ENCODE measurements around the gene AMER3. TPM values are rescaled to one million over a fixed set of nuclear protein-coding genes. Genes with fewer than 3 reads are reported as not detected.
A peak's percentile ranks its signal among the peaks of the same experiment; 100 is the strongest.

The AMER3 gene
- polyA plus RNA-seq, 2 donors = not detected

- Histone ChIP-seq H3K27me3 (ENCODE audit: control insufficient read depth in 1 of 2, insufficient read depth in 2 of 2, low read length in 2 of 2) (peaks cover 0 to 2% of the 10 kb centered on the region in 2 donors), H3K4me1 (ENCODE audit: control insufficient read depth in 2 of 2, insufficient read depth in 2 of 2, low read length in 1 of 2) (peaks cover 4 to 9% of the 10 kb centered on the region in 2 donors), H3K4me3 (ENCODE audit: low read depth in 1 of 2, low read length in 2 of 2) (no peak overlapping the region), H3K9me3 (ENCODE audit: control insufficient read depth in 2 of 2, insufficient read depth in 1 of 2, low read depth in 1 of 2, low read length in 1 of 2) (no peaks in the 10 kb centered on the region), H3K36me3 (ENCODE audit: control insufficient read depth in 2 of 2, insufficient read depth in 2 of 2, low read length in 1 of 2) (no peaks in the 10 kb centered on the region), H3K27ac (ENCODE audit: low read depth in 2 of 2, low read length in 1 of 2) (no peak overlapping the region)
- 67 to 68% methylated on average over 2 of the region's 2 CpGs for WGBS, 2 donors
These were observed 40.1 kb downstream of the AMER3 start for GRCh38 chr2:130795431-130795830.

GRCh38 chr2:130796290-130796689 lies 41.0 kb downstream of the AMER3 start:
- 63 to 64% methylated on average over 3 of the region's 3 CpGs for WGBS, 2 donors

DNA sequence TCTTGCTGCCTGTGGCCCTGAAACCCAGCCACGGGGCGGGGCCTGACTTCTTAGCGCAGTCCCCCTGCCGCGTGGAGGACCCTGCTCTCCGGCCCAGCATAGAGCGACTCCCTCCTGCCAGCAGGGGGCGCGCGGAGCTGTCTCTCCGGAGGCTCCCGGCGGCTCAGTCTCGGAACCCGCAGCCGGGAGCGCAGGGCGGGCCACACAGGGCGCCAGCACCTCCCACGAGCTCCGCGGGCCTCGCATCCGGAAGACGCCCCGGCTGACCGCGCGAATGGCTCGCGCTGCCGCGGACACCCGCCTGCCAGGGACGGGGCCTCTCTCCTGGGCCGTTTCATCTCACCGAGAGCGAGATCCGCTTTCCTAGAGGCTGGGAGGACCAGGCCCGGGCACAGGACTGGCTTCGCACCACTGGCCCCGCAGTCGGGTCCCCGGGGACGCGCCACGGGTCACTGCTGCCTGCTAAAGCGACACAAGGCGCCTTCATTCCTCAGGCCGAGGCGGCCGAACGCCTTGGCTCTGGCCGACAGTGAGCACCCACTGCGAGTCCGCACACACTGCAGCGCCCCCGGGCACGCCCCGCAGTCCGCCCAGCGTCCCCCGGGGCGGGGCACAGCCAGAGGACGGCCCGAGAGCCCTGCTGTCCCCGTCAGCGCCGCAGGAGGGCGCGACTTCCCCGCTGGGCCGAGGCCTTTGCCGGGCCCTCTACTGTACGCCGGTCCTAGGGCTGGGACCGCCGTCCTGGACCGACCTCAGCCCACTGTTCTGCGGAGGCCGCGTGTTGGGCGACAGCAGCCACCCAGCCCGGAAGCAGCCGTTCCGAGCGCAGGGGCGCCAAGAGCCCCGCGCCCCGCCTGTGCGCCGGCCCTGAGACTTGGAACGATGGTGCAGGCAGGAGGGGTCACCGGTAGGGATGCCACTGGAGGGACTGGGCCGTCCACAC lies 42.4 kb downstream of the AMER3 start:
- H3K4me3 ChIP-seq (ENCODE audit: low read depth in 1 of 2, low read length in 2 of 2) = peak overlapping the region; percentile 40 to 78
- peaks cover 4 to 9% of the 10 kb centered on the region in 2 donors for H3K4me1 ChIP-seq (ENCODE audit: control insufficient read depth in 2 of 2, insufficient read depth in 2 of 2, low read length in 1 of 2)
- H3K36me3 ChIP-seq (ENCODE audit: control insufficient read depth in 2 of 2, insufficient read depth in 2 of 2, low read length in 1 of 2) = no peaks in the 10 kb centered on the region
- no peaks in the 10 kb centered on the region for H3K9me3 ChIP-seq (ENCODE audit: control insufficient read depth in 2 of 2, insufficient read depth in 1 of 2, low read depth in 1 of 2, low read length in 1 of 2)
- peak overlapping the region; percentile 85 to 93 for H3K27ac ChIP-seq (ENCODE audit: low read depth in 2 of 2, low read length in 1 of 2)
- WGBS, 2 donors = 0 to 1% methylated on average over 94 to 96 of the region's 96 CpGs
- peaks cover 0 to 2% of the 10 kb centered on the region in 2 donors for H3K27me3 ChIP-seq (ENCODE audit: control insufficient read depth in 1 of 2, insufficient read depth in 2 of 2, low read length in 2 of 2)

More at GRCh38 chr2:130796290-130796689, 41.0 kb downstream of the AMER3 start:
- peaks cover 4 to 9% of the 10 kb centered on the region in 2 donors for H3K4me1 ChIP-seq (ENCODE audit: control insufficient read depth in 2 of 2, insufficient read depth in 2 of 2, low read length in 1 of 2)
- H3K4me3 ChIP-seq (ENCODE audit: low read depth in 1 of 2, low read length in 2 of 2) = no peak overlapping the region
- no peak overlapping the region for H3K27ac ChIP-seq (ENCODE audit: low read depth in 2 of 2, low read length in 1 of 2)
- no peaks in the 10 kb centered on the region for H3K9me3 ChIP-seq (ENCODE audit: control insufficient read depth in 2 of 2, insufficient read depth in 1 of 2, low read depth in 1 of 2, low read length in 1 of 2)
- no peaks in the 10 kb centered on the region for H3K36me3 ChIP-seq (ENCODE audit: control insufficient read depth in 2 of 2, insufficient read depth in 2 of 2, low read length in 1 of 2)
- H3K27me3 ChIP-seq (ENCODE audit: control insufficient read depth in 1 of 2, insufficient read depth in 2 of 2, low read length in 2 of 2) = peaks cover 0 to 2% of the 10 kb centered on the region in 2 donors

- no peaks in the 10 kb centered on the region for H3K36me3 ChIP-seq (ENCODE audit: control insufficient read depth in 2 of 2, insufficient read depth in 2 of 2, low read length in 1 of 2)
- no peaks in the 10 kb centered on the region for H3K27me3 ChIP-seq (ENCODE audit: control insufficient read depth in 1 of 2, insufficient read depth in 2 of 2, low read length in 2 of 2)
- WGBS, 2 donors = 31 to 34% methylated on average over 30 of the region's 30 CpGs
- H3K4me3 ChIP-seq (ENCODE audit: low read depth in 1 of 2, low read length in 2 of 2) = peak overlapping the region; percentile 40 to 78
- no peaks in the 10 kb centered on the region for H3K9me3 ChIP-seq (ENCODE audit: control insufficient read depth in 2 of 2, insufficient read depth in 1 of 2, low read depth in 1 of 2, low read length in 1 of 2)
- H3K27ac ChIP-seq (ENCODE audit: low read depth in 2 of 2, low read length in 1 of 2) = peak overlapping the region; percentile 35 to 93
- H3K4me1 ChIP-seq (ENCODE audit: control insufficient read depth in 2 of 2, insufficient read depth in 2 of 2, low read length in 1 of 2) = peaks cover 4 to 9% of the 10 kb centered on the region in 2 donors
These were observed 43.3 kb downstream of the AMER3 start for GRCh38 chr2:130798472-130799218.

DNA sequence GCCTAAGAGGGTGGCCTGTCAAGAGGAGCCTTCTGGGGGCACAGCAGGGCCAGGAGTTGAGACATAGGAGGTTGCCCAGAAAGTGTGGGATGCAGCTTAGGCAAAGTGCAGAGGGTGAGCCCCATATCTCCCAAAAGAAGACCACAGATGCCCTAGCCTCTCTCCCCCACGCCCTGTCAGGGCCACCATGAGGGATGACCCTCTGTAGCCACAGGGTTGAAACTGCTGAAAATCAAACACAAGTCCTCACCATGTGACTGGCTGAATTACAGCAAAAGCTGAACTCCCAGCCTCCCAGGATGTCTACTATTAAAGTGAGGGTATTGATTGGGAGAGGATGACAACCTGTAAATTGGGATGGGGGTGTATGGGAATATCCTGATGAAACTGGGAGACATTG lies 44.0 kb downstream of the AMER3 start:
- Histone ChIP-seq H3K9me3 (ENCODE audit: control insufficient read depth in 2 of 2, insufficient read depth in 1 of 2, low read depth in 1 of 2, low read length in 1 of 2) (no peaks in the 10 kb centered on the region), H3K4me3 (ENCODE audit: low read depth in 1 of 2, low read length in 2 of 2) (no peak overlapping the region), H3K36me3 (ENCODE audit: control insufficient read depth in 2 of 2, insufficient read depth in 2 of 2, low read length in 1 of 2) (no peaks in the 10 kb centered on the region), H3K4me1 (ENCODE audit: control insufficient read depth in 2 of 2, insufficient read depth in 2 of 2, low read length in 1 of 2) (peaks cover 4 to 9% of the 10 kb centered on the region in 2 donors), H3K27ac (ENCODE audit: low read depth in 2 of 2, low read length in 1 of 2) (no peak overlapping the region), H3K27me3 (ENCODE audit: control insufficient read depth in 1 of 2, insufficient read depth in 2 of 2, low read length in 2 of 2) (no peaks in the 10 kb centered on the region)
- 71 to 89% methylated on average over 1 of the region's 1 CpG for WGBS, 2 donors

GRCh38 chr2:130805613-130806012 lies 50.3 kb downstream of the AMER3 start:
- H3K27ac ChIP-seq (ENCODE audit: low read depth in 2 of 2, low read length in 1 of 2) = no peak overlapping the region
- H3K4me3 ChIP-seq (ENCODE audit: low read depth in 1 of 2, low read length in 2 of 2) = no peak overlapping the region
- peaks cover 0 to 8% of the 10 kb centered on the region in 2 donors for H3K4me1 ChIP-seq (ENCODE audit: control insufficient read depth in 2 of 2, insufficient read depth in 2 of 2, low read length in 1 of 2)
- 66 to 80% methylated on average over 4 of the region's 4 CpGs for WGBS, 2 donors
- H3K36me3 ChIP-seq (ENCODE audit: control insufficient read depth in 2 of 2, insufficient read depth in 2 of 2, low read length in 1 of 2) = no peaks in the 10 kb centered on the region
- H3K27me3 ChIP-seq (ENCODE audit: control insufficient read depth in 1 of 2, insufficient read depth in 2 of 2, low read length in 2 of 2) = no peaks in the 10 kb centered on the region
- H3K9me3 ChIP-seq (ENCODE audit: control insufficient read depth in 2 of 2, insufficient read depth in 1 of 2, low read depth in 1 of 2, low read length in 1 of 2) = no peaks in the 10 kb centered on the region

- peak overlapping the region in 1 of 2 donors; percentile 33 for H3K27ac ChIP-seq (ENCODE audit: low read depth in 2 of 2, low read length in 1 of 2)
- peaks cover 0 to 8% of the 10 kb centered on the region in 2 donors for H3K4me1 ChIP-seq (ENCODE audit: control insufficient read depth in 2 of 2, insufficient read depth in 2 of 2, low read length in 1 of 2)
- H3K4me3 ChIP-seq (ENCODE audit: low read depth in 1 of 2, low read length in 2 of 2) = no peak overlapping the region
- H3K9me3 ChIP-seq (ENCODE audit: control insufficient read depth in 2 of 2, insufficient read depth in 1 of 2, low read depth in 1 of 2, low read length in 1 of 2) = no peaks in the 10 kb centered on the region
- H3K36me3 ChIP-seq (ENCODE audit: control insufficient read depth in 2 of 2, insufficient read depth in 2 of 2, low read length in 1 of 2) = no peaks in the 10 kb centered on the region
- no peaks in the 10 kb centered on the region for H3K27me3 ChIP-seq (ENCODE audit: control insufficient read depth in 1 of 2, insufficient read depth in 2 of 2, low read length in 2 of 2)
- 69 to 83% methylated on average over 4 of the region's 4 CpGs for WGBS, 2 donors
These were observed 51.0 kb downstream of the AMER3 start for GRCh38 chr2:130806370-130806769.

DNA sequence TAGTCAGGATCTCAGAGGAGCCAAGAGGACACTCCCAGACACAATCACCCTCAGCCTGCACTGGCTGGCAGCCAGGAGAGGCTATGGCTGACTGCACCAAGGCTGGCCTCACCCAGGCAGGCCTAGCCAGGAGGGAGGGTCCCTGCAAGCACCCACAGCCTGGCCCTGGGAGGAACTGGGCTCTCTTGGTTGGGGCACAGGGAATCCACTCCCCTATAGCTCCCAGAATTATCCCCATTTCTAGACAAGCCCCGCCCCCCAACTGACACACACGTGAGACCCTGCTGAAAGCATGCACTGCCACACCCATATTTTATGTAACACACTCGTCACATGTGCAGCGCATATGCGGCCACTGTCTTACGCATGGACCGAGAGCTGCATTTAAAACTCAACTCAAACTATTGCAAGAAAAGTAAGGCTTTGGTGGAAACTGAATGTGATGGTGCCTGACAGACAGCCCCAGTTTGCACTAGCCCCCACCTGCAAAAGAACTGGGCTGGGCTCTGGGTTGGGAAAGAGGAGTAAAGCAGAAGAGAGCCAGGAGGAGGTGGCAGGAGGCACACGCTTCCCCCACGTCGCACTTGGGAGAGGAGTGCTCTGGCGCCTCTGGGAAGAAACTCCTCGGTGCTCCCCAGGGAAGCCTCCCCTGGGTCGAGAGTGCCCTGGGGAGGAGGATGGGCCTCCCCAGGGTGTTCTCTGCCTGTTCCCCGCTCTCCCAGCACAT lies 52.5 kb downstream of the AMER3 start:
- Histone ChIP-seq H3K9me3 (ENCODE audit: control insufficient read depth in 2 of 2, insufficient read depth in 1 of 2, low read depth in 1 of 2, low read length in 1 of 2) (no peaks in the 10 kb centered on the region), H3K4me1 (ENCODE audit: control insufficient read depth in 2 of 2, insufficient read depth in 2 of 2, low read length in 1 of 2) (peaks cover 0 to 8% of the 10 kb centered on the region in 2 donors), H3K27ac (ENCODE audit: low read depth in 2 of 2, low read length in 1 of 2) (peak overlapping the region; percentile 90 to 98), H3K4me3 (ENCODE audit: low read depth in 1 of 2, low read length in 2 of 2) (no peak overlapping the region), H3K27me3 (ENCODE audit: control insufficient read depth in 1 of 2, insufficient read depth in 2 of 2, low read length in 2 of 2) (no peaks in the 10 kb centered on the region), H3K36me3 (ENCODE audit: control insufficient read depth in 2 of 2, insufficient read depth in 2 of 2, low read length in 1 of 2) (no peaks in the 10 kb centered on the region)
- 35 to 56% methylated on average over 14 of the region's 14 CpGs for WGBS, 2 donors

Data from esophagus (tissue), 2 donors.